Measurements from ENCODE around the gene TTC22.
A peak's percentile ranks its signal among the peaks of the same experiment; 100 is the strongest.
"Not testable (repeated sequence)": the region's sequence is repeated elsewhere in the genome, so short reads cannot be mapped to it uniquely, and the experiment has no call there.

TTC22 gene

GRCh38 chr1:54781023-54781723, 19.9 kb downstream of the TTC22 start:
- DNase-seq: no peak

- no peak for DNase-seq
These were observed 23.7 kb downstream of the TTC22 start for GRCh38 chr1:54777431-54777830.

GRCh38 chr1:54777011-54777410, 24.1 kb downstream of the TTC22 start:
- DNase-seq: no peak

- DNase-seq: not testable (repeated sequence)
These were observed 25.0 kb downstream of the TTC22 start for GRCh38 chr1:54775828-54776721.

- DNase-seq: peak; percentile 27
These were observed 26.2 kb downstream of the TTC22 start for GRCh38 chr1:54774820-54775498.

GRCh38 chr1:54772951-54773350, 28.2 kb downstream of the TTC22 start:
- DNase-seq: no peak

GRCh38 chr1:54768093-54768492, 33.0 kb downstream of the TTC22 start:
- DNase-seq: peak; percentile 42

GRCh38 chr1:54767526-54767925, 33.6 kb downstream of the TTC22 start:
- DNase-seq: no peak

- peak; percentile 50 for DNase-seq
These were observed 34.4 kb downstream of the TTC22 start for GRCh38 chr1:54766726-54767125.

- no peak for DNase-seq
These were observed 36.1 kb downstream of the TTC22 start for GRCh38 chr1:54764922-54765561.

- DNase-seq: peak; percentile 99
These were observed 36.8 kb downstream of the TTC22 start, which contains the start of gene PARS2 for GRCh38 chr1:54764133-54764921. Gene PARS2 (minus strand): TSS chr1:54764523. CDS start chr1:54759161, 5,362 bp downstream.

GRCh38 chr1:54763816-54764132, 37.3 kb downstream of the TTC22 start:
- DNase-seq: no peak

- DNase-seq: no peak
These were observed 42.3 kb downstream of the TTC22 start for GRCh38 chr1:54758678-54759348.

- no peak for DNase-seq
These were observed 43.3 kb downstream of the TTC22 start for GRCh38 chr1:54757833-54758232.

GRCh38 chr1:54754486-54755285, 46.4 kb downstream of the TTC22 start:
- no peak for DNase-seq

GRCh38 chr1:54754045-54754444, 47.1 kb downstream of the TTC22 start:
- no peak for DNase-seq

GRCh38 chr1:54751426-54751825, 49.7 kb downstream of the TTC22 start:
- no peak for DNase-seq

GRCh38 chr1:54750596-54750995, 50.5 kb downstream of the TTC22 start:
- no peak for DNase-seq

GRCh38 chr1:54748094-54748835, 52.9 kb downstream of the TTC22 start:
- no peak for DNase-seq

- no peak for DNase-seq
These were observed 55.3 kb downstream of the TTC22 start for GRCh38 chr1:54745864-54746263.
